ENCODE measurements around the gene VSIR. TPM values are rescaled to one million over a fixed set of nuclear protein-coding genes. Genes with fewer than 3 reads are reported as not detected.

VSIR gene
- total and polyA plus RNA-seq, 12 donors = 36.6 to 112 (median 69.0) TPM

DNA sequence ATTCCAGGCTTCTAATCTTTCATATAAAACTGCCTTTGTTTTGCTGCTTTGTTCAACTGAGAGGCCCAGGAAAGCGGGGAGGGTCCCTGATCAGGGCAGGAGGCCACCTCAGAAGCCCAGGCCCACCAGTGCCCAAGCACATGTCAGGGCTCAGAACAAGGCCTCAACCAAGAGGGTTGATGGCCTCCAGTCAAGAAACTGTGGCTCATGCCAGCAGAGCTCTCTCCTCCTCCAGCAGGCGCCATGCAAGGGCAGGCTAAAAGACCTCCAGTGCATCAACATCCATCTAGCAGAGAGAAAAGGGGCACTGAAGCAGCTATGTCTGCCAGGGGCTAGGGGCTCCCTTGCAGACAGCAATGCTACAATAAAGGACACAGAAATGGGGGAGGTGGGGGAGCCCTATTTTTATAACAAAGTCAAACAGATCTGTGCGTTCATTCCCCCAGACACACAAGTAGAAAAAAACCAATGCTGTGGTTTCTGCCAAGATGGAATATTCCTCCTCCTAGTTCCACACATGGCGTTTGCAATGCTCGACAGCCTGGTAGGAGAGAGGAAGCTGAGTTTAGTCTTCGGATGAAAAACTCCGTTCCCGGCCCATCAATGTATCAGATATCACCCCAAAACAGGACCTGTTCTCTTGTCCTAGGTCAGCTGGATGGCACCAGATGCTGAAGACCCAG lies 43.8 kb upstream of the VSIR start:
- Histone ChIP-seq H3K4me3 (no peak overlapping the region), H3K9me3 (no peaks in the 10 kb centered on the region), H3K36me3 (peaks cover 0 to 89% (median 57%) of the 10 kb centered on the region in 9 donors), H3K27me3 (no peaks in the 10 kb centered on the region), H3K27ac (peak overlapping the region; percentile 29 to 86 (median 68)), H3K4me1 (peaks cover 16 to 51% (median 39%) of the 10 kb centered on the region in 9 donors)
- intact Hi-C loops (cut with DNase I) = loop anchor here in 6 of 10 donors (5.0 to 10.0 kb wide), 3 partner anchors 45 to 502 kb away; partner anchors contain the start of genes SLC29A3 (in 3 of the 6) and VSIR (in 1 of the 6)
- ATAC-seq (no peak), DNase-seq (no peak)
- TF ChIP-seq, protein P1, sequence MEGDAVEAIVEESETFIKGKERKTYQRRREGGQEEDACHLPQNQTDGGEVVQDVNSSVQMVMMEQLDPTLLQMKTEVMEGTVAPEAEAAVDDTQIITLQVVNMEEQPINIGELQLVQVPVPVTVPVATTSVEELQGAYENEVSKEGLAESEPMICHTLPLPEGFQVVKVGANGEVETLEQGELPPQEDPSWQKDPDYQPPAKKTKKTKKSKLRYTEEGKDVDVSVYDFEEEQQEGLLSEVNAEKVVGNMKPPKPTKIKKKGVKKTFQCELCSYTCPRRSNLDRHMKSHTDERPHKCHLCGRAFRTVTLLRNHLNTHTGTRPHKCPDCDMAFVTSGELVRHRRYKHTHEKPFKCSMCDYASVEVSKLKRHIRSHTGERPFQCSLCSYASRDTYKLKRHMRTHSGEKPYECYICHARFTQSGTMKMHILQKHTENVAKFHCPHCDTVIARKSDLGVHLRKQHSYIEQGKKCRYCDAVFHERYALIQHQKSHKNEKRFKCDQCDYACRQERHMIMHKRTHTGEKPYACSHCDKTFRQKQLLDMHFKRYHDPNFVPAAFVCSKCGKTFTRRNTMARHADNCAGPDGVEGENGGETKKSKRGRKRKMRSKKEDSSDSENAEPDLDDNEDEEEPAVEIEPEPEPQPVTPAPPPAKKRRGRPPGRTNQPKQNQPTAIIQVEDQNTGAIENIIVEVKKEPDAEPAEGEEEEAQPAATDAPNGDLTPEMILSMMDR (IDR thresholded peaks at IDR 0.05) = no peak
- 73 to 82% methylated on average over 8 of the region's 8 CpGs for WGBS, 2 donors

DNA sequence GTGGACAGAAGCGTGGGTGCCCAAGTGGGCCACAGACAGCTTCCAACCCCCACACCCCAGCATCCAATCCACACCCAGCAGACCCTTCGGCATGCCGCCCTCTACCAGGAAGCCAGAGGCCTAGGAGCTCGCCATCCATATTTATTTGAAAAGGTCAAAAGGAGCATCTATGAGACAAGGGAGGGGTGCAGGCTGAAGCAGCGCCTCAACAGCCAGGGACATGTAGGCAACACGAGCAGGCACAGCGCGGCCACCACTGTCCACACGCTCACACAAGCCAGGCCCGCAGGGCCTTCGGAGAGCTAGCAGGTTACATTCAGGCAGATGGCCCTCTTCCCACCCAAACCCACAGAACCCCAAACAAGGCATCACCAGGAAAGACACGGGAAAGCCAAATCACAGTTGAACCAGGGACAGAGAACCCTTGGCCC lies 43.1 kb upstream of the VSIR start:
- H3K36me3 ChIP-seq = peaks cover 0 to 82% (median 50%) of the 10 kb centered on the region in 9 donors
- H3K4me3 ChIP-seq = no peak overlapping the region
- ATAC-seq = no peak
- TF ChIP-seq, protein P1 (IDR thresholded peaks at IDR 0.05) = no peak
- H3K9me3 ChIP-seq = no peaks in the 10 kb centered on the region
- peaks cover 16 to 57% (median 39%) of the 10 kb centered on the region in 9 donors for H3K4me1 ChIP-seq
- 74 to 76% methylated on average over 12 of the region's 12 CpGs for WGBS, 2 donors
- DNase-seq = no peak
- peak overlapping the region in 4 of 10 donors; percentile 58 to 86 (median 79) for H3K27ac ChIP-seq
- no peaks in the 10 kb centered on the region for H3K27me3 ChIP-seq
- intact Hi-C loops (cut with DNase I) = loop anchor here in 6 of 10 donors (5.0 to 10.0 kb wide), 3 partner anchors 44 to 502 kb away; partner anchors contain the start of genes SLC29A3 (in 3 of the 6) and VSIR (in 1 of the 6)

DNA sequence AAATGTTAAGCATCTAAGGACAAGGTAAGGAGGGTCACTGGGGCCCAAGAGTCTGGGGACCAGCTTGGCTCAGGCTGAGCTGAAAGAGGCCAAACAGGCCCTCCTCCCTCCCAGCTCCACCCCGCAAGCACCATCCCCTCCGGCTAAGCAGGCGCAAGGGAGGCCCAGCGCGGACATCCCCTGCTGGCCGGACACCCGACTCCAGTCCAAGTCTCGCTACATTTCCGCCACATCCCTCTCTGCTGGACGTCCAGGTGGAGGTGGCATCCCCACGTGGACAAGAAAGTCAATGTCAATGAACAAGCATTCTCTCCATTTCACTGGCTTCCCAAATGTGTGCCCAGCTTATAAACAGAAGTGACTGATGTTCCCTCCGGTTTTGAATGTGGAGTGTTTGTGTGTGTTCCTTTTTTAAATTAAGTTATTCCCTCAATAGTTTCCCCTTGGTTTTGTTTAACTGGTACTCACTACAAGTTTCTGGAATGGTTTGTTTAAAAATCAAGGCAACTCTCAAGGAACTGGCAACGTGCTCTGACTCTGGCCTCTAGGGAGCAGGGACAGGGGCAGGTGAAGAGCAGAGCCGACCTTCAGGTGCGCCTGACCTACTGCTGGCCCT lies 42.3 kb upstream of the VSIR start:
- WGBS, 2 donors = 75 to 83% methylated on average over 15 of the region's 15 CpGs
- intact Hi-C loops (cut with DNase I) = loop anchor here in 6 of 10 donors (5.0 to 10.0 kb wide), 3 partner anchors 43 to 501 kb away; partner anchors contain the start of genes SLC29A3 (in 3 of the 6) and VSIR (in 1 of the 6)
- H3K36me3 ChIP-seq = peaks cover 0 to 74% (median 42%) of the 10 kb centered on the region in 9 donors
- TF ChIP-seq, protein P1 (IDR thresholded peaks at IDR 0.05) = no peak
- peak overlapping the region in 4 of 10 donors; percentile 4 to 86 (median 50) for H3K27ac ChIP-seq
- DNase-seq = no peak
- no peak overlapping the region for H3K4me3 ChIP-seq
- no peaks in the 10 kb centered on the region for H3K27me3 ChIP-seq
- ATAC-seq = no peak
- no peaks in the 10 kb centered on the region for H3K9me3 ChIP-seq
- peaks cover 16 to 57% (median 39%) of the 10 kb centered on the region in 9 donors for H3K4me1 ChIP-seq

DNA sequence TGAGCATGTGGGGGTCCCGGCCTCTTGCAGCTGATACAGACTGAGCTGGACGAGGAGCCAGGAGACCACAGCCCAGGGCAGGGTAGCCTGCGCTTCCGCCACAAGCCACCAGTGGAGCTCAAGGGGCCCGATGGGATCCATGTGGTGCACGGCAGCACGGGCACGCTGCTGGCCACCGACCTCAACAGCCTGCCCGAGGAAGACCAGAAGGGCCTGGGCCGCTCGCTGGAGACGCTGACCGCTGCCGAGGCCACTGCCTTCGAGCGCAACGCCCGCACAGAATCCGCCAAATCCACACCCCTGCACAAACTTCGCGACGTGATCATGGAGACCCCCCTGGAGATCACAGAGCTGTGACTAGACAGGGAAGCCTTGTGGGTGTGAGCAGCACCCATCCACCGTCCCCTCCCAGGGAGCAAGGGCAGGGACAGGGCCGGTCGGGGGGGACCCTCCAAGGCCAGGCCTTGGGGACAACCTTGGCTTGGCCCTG lies 41.6 kb upstream of the VSIR start:
- no peak overlapping the region for H3K4me3 ChIP-seq
- no peak for DNase-seq
- intact Hi-C loops (cut with DNase I) = loop anchor here in 8 of 10 donors (5.0 to 10.0 kb wide), 6 partner anchors 43 to 503 kb away; partner anchors contain the start of genes SLC29A3 (in 4 of the 8) and VSIR (in 1 of the 8)
- H3K9me3 ChIP-seq = no peaks in the 10 kb centered on the region
- no peak for ATAC-seq
- TF ChIP-seq, protein P1 (IDR thresholded peaks at IDR 0.05) = no peak
- no peaks in the 10 kb centered on the region for H3K27me3 ChIP-seq
- no peak overlapping the region for H3K27ac ChIP-seq
- peaks cover 0 to 68% (median 36%) of the 10 kb centered on the region in 9 donors for H3K36me3 ChIP-seq
- 91 to 92% methylated on average over 26 of the region's 26 CpGs for WGBS, 2 donors
- H3K4me1 ChIP-seq = peaks cover 16 to 57% (median 39%) of the 10 kb centered on the region in 9 donors
